ENCODE results near the gene KLHL17.
A peak's percentile ranks its signal among the peaks of the same experiment; 100 is the strongest.

Gene KLHL17

DNA sequence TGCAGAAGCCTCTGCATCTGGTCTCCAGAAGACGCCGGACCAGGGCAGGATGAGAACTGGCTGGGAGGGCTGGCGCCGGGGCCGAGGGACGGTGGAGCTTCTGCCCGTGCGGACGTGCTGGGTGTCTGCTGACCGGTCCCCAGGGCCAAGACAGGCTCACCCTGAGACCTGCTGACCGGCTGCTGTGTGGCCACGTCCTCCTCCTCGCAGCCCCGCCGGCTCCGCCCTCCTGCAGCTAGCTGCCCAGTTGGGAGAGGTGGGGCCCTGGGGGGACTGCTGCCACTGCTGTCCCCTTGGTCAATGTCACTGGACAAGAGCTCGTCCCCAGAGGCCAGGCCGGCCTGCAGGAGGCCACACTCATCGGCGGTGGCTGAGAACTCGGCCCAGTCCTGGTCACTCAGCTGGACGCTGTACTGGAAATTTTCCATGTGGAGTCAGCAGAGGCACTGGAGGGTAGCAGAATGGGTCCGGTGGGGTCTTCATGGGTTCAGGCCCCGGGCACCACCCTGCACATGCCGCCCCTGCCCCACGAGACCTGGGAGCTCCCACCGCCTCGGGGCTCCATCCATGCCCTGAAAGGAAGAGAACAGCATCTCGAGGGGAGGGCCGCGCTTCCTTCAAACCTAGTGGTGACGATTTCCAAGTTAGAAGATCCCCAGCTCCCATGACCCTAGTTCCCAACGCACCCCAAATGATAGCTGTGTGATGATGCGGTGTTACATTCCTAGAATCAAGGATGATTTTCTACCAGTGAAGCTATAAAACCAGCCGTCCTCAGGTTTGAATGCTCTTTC, 20.4 kb downstream of the KLHL17 start:
- TF ChIP-seq TAF1 (IDR thresholded peaks at IDR 0.05; ENCODE audit: low read depth) (no peak), RAD21 (IDR thresholded peaks at IDR 0.05; ENCODE audit: low read depth) (no peak), CREB1 (IDR thresholded peaks at IDR 0.05; ENCODE audit: low read depth) (no peak), USF1 (IDR thresholded peaks at IDR 0.05) (no peak), YY1 (IDR thresholded peaks at IDR 0.05; ENCODE audit: low read depth) (no peak), REST (IDR thresholded peaks at IDR 0.05; ENCODE audit: low read depth) (no peak), EP300 (IDR thresholded peaks at IDR 0.05; ENCODE audit: borderline replicate concordance) (no peak), EGR1 (IDR thresholded peaks at IDR 0.05) (no peak)

GRCh38 chr1:981491-981954, 21.1 kb downstream of the KLHL17 start:
- TF ChIP-seq TCF12 (IDR thresholded peaks at IDR 0.05; ENCODE audit: low read depth), result 0 out of 2 replicates have a peak, but pooled peaks have one; percentile 26
- TF ChIP-seq, protein P1, sequence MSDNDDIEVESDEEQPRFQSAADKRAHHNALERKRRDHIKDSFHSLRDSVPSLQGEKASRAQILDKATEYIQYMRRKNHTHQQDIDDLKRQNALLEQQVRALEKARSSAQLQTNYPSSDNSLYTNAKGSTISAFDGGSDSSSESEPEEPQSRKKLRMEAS (IDR thresholded peaks at IDR 0.05), result no peak; the same call in 1 of the 2 replicates
- no peak for TF ChIP-seq YY1 (IDR thresholded peaks at IDR 0.05; ENCODE audit: low read depth)
- TF ChIP-seq RAD21 (IDR thresholded peaks at IDR 0.05; ENCODE audit: low read depth), result no peak
- no peak for TF ChIP-seq CREB1 (IDR thresholded peaks at IDR 0.05; ENCODE audit: low read depth)
- TF ChIP-seq CEBPB (IDR thresholded peaks at IDR 0.05), result no peak
- no peak for TF ChIP-seq REST (IDR thresholded peaks at IDR 0.05; ENCODE audit: low read depth)
- no peak for TF ChIP-seq EP300 (IDR thresholded peaks at IDR 0.05; ENCODE audit: borderline replicate concordance)
- TF ChIP-seq NFIC (IDR thresholded peaks at IDR 0.05), result peak; percentile 56
- TF ChIP-seq USF1 (IDR thresholded peaks at IDR 0.05), result no peak
- TF ChIP-seq ZBTB7A (IDR thresholded peaks at IDR 0.05; ENCODE audit: low read depth), result 0 out of 2 replicates have a peak, but pooled peaks have one; percentile 13
- no peak for TF ChIP-seq TEAD4 (IDR thresholded peaks at IDR 0.05)
- no peak for TF ChIP-seq TAF1 (IDR thresholded peaks at IDR 0.05; ENCODE audit: low read depth)
- no peak for TF ChIP-seq FOXM1 (IDR thresholded peaks at IDR 0.05; ENCODE audit: borderline replicate concordance, low read depth)
- no peak for TF ChIP-seq EGR1 (IDR thresholded peaks at IDR 0.05)

- TF ChIP-seq TEAD4 (IDR thresholded peaks at IDR 0.05) (0 out of 2 replicates have a peak, but pooled peaks have one; percentile 40), NFIC (IDR thresholded peaks at IDR 0.05) (peak; percentile 34; the same call in 1 of the 2 replicates), FOXM1 (IDR thresholded peaks at IDR 0.05; ENCODE audit: borderline replicate concordance, low read depth) (no peak)
These were observed 21.7 kb downstream of the KLHL17 start, which contains the start of gene PERM1 for GRCh38 chr1:981955-982558. Gene PERM1 (minus strand): TSS chr1:982093. CDS start chr1:981029, 1,064 bp downstream.

GRCh38 chr1:982765-983436, 22.5 kb downstream of the KLHL17 start:
- TF ChIP-seq TAF1 (IDR thresholded peaks at IDR 0.05; ENCODE audit: low read depth) (no peak), EGR1 (IDR thresholded peaks at IDR 0.05) (no peak), TEAD4 (IDR thresholded peaks at IDR 0.05) (no peak), EP300 (IDR thresholded peaks at IDR 0.05; ENCODE audit: borderline replicate concordance) (no peak), CEBPB (IDR thresholded peaks at IDR 0.05) (no peak)
- TF ChIP-seq, protein P1 (IDR thresholded peaks at IDR 0.05), result no peak

- TF ChIP-seq ZBTB7A (IDR thresholded peaks at IDR 0.05; ENCODE audit: low read depth) (peak; percentile 77), TAF1 (IDR thresholded peaks at IDR 0.05; ENCODE audit: low read depth) (no peak), RAD21 (IDR thresholded peaks at IDR 0.05; ENCODE audit: low read depth) (peak; percentile 84)
These were observed 23.6 kb downstream of the KLHL17 start for GRCh38 chr1:983798-984475.

Data from Ishikawa (cell line).